Fibroblast of skin of back (primary cell): ENCODE results near the gene SPRED2.
A peak's percentile ranks its signal among the peaks of the same experiment; 100 is the strongest.

Experiments
- DNase-seq: peaks from one replicate; pipeline ENCODE4 v3.0.0-alpha.2; 2013

SPRED2 gene

GRCh38 chr2:65275141-65275915 lies 157.1 kb downstream of the SPRED2 start:
- DNase-seq, result no peak

- DNase-seq, result no peak
Measured at GRCh38 chr2:65273344-65273743, 159.1 kb downstream of the SPRED2 start.

DNA sequence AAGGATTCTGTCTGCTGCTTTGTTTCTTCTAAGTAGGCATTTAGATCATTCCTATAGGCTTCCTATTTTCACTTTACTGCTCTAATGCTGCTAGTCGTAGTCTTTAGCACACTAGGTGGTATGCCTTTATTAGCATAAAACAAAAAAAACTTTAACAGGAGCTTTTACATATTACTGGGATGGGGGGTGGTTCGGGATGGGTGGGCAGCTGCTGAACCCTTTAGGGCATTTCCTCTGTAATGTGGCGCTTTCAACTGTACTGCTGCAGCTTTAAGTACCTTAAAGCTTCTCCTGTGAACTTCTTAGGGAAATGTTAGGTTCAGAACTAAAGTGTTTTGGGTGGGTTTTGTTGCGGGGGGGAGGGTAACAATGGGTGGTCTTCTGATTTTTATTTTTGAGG lies 163.4 kb downstream of the SPRED2 start:
- no peak for DNase-seq

GRCh38 chr2:65267008-65267407 lies 165.4 kb downstream of the SPRED2 start:
- DNase-seq, result no peak

GRCh38 chr2:65265671-65266045 lies 166.7 kb downstream of the SPRED2 start:
- DNase-seq, result no peak

DNA sequence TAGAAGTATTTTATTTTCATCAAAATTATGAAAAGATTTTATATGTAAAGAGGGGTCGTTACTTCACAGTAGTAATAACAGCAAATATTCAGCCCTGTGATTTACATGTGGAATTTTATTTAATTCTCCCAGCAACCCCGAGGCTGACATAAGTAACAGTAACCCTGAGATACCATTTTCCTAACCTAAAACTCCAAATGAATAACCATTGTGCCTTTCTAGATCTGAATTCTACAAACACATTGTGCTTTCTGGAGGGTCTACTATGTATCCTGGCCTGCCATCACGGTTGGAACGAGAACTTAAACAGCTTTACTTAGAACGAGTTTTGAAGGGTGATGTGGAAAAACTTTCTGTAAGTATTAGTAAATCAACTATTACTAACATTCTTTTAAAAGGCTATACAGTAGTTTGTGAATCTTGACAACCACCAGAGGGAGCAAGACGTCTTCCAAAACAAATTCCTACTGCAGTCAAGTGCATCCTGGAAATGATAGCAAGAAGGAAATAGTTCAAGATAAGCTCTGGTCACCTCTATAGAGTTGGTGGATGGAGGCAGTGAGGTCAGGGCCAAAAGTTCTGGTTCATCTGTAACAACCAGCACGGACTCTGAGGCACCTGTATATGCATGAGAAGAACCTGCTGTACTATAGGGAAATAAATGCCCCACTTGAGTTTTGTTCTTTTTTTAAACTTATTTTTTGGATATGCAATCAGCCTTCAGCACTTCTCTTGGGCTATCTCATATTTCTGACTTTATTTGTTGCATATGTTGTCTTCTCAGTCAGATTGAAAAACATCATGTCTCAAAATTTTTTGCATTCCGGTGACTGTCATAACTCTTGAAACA lies 167.4 kb downstream of the SPRED2 start:
- DNase-seq, result peak; percentile 76

- DNase-seq, result no peak
Measured at GRCh38 chr2:65263986-65264385, 168.4 kb downstream of the SPRED2 start.

DNA sequence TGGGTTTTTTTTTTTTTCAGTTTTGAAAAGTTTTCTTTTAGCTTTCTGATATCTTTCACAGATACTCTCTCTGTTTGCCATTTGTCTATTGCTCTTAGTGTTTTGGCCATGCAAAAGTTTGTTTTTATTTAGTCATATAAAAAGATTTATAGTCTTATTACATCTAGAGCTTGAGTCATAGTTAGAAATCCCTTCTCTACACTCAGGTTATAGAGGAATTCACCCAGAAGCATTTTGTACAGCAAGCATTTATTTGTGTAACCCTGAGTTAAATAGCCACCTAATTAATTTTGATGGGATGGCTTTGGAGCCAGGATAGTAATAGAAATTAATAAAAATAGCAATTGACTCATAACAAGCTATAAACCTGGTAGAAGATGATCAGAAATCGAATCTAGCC lies 169.1 kb downstream of the SPRED2 start:
- DNase-seq, result no peak

GRCh38 chr2:65261676-65262075 lies 170.7 kb downstream of the SPRED2 start:
- peak; percentile 27 for DNase-seq
